ENCODE measurements around the gene AR.
"Not testable (repeated sequence)": the region's sequence is repeated elsewhere in the genome, so short reads cannot be mapped to it uniquely, and the experiment has no call there.

The AR gene

DNA sequence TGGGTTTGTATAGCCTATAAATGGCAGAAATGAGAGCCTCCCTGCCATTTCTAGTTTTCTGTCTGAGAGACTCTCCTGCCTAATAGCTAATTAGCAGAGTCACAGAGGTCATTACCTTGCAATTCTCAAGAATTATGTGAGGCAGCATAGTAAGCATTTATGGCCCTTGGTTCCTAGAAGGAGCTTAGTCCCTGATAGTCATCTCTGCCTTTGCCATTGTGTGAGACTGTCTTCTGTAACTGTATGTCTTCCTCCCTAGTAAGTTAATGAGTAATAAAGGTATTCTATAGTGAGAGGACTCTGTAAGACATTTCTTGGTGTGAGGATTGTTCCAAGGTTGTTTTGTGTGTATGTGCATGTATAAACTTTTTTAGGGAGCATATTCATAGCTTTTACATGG, 108.7 kb downstream of the AR start:
- Histone ChIP-seq H3K27me3 (ENCODE audit: insufficient read depth, low read length) (no peaks in the 10 kb centered on the region), H3K4me3 (ENCODE audit: low read length) (no peak overlapping the region), H3K27ac (ENCODE audit: low read length) (no peak overlapping the region), H3K4me1 (ENCODE audit: insufficient read depth, low read length) (peaks cover 4% of the 10 kb centered on the region; the same call in 1 of the 2 replicates), H3K36me3 (ENCODE audit: insufficient read depth, low read depth, low read length) (no peaks in the 10 kb centered on the region), H3K9ac (ENCODE audit: low read depth, low read length) (no peak overlapping the region), H3K9me3 (ENCODE audit: insufficient read depth, low read depth, low read length) (no peaks in the 10 kb centered on the region)

GRCh38 chrX:67654301-67654700, 110.5 kb downstream of the AR start:
- no peak overlapping the region for H3K27ac ChIP-seq (ENCODE audit: low read length)
- H3K36me3 ChIP-seq (ENCODE audit: insufficient read depth, low read depth, low read length): no peaks in the 10 kb centered on the region
- no peaks in the 10 kb centered on the region for H3K9me3 ChIP-seq (ENCODE audit: insufficient read depth, low read depth, low read length)
- no peaks in the 10 kb centered on the region for H3K27me3 ChIP-seq (ENCODE audit: insufficient read depth, low read length)
- H3K9ac ChIP-seq (ENCODE audit: low read depth, low read length): no peak overlapping the region
- H3K4me3 ChIP-seq (ENCODE audit: low read length): no peak overlapping the region
- H3K4me1 ChIP-seq (ENCODE audit: insufficient read depth, low read length): peaks cover 4% of the 10 kb centered on the region; the same call in 1 of the 2 replicates

DNA sequence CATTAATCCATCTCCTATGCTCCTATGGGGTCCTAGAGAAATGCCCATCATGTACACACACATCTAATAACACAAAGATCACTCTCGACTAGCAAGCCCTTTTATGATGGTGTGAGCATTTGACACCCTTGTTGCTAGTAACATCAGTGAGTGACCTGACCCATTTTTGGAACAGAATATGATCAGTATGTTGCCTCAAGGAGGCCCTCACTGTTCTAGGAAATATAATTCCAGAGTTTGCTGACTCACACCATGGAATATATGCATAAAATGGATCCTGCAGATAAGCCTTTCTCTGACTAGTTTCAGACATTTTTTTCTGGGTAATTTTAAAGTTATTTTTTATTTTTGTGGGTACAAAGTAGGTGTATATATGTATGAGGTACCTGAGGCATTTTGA, 121.8 kb downstream of the AR start:
- Histone ChIP-seq H3K27ac (ENCODE audit: low read length) (no peak overlapping the region), H3K9ac (ENCODE audit: low read depth, low read length) (no peak overlapping the region), H3K9me3 (ENCODE audit: insufficient read depth, low read depth, low read length) (peaks cover 9% of the 10 kb centered on the region)

GRCh38 chrX:67670717-67671116, 126.9 kb downstream of the AR start:
- not testable (repeated sequence) for H3K9ac ChIP-seq (ENCODE audit: low read depth, low read length); H3K27ac ChIP-seq (ENCODE audit: low read length); H3K27me3 ChIP-seq (ENCODE audit: insufficient read depth, low read length); H3K9me3 ChIP-seq (ENCODE audit: insufficient read depth, low read depth, low read length); H3K36me3 ChIP-seq (ENCODE audit: insufficient read depth, low read depth, low read length); H3K4me3 ChIP-seq (ENCODE audit: low read length); H3K4me1 ChIP-seq (ENCODE audit: insufficient read depth, low read length)

More for the DNA sequence above, 121.8 kb downstream of the AR start:
- no peaks in the 10 kb centered on the region for H3K36me3 ChIP-seq (ENCODE audit: insufficient read depth, low read depth, low read length)
- no peak overlapping the region for H3K4me3 ChIP-seq (ENCODE audit: low read length)
- no peaks in the 10 kb centered on the region for H3K27me3 ChIP-seq (ENCODE audit: insufficient read depth, low read length)
- H3K4me1 ChIP-seq (ENCODE audit: insufficient read depth, low read length): no peaks in the 10 kb centered on the region

DNA sequence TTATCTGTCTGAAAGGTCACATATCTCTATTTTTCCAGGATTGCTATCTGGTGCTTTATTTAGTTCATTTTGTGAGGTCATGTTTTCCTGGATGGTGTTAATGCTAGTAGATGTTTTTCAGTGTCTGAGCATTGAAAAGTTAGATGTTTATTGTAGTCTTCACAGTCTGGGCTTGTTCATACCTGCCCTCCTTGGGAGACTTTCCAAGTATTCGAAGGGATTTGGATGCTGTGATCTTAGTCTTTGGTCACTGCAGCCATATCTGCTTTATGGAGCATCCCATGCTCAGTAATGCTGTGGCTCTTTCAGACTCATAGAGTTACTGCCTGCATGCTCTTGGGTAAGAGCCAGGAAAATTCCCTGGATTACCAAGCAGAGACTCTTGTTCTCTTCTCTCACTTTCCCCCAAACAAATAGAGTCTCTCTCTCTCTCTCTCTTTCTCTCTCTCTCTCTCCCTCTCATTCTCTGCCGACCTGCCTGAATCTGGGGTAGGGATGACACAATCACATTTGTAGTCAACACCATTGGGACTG, 130.0 kb downstream of the AR start:
- H3K9me3 ChIP-seq (ENCODE audit: insufficient read depth, low read depth, low read length): no peaks in the 10 kb centered on the region
- H3K9ac ChIP-seq (ENCODE audit: low read depth, low read length): no peak overlapping the region
- H3K4me1 ChIP-seq (ENCODE audit: insufficient read depth, low read length): no peaks in the 10 kb centered on the region
- H3K4me3 ChIP-seq (ENCODE audit: low read length): no peak overlapping the region
- no peaks in the 10 kb centered on the region for H3K36me3 ChIP-seq (ENCODE audit: insufficient read depth, low read depth, low read length)
- no peak overlapping the region for H3K27ac ChIP-seq (ENCODE audit: low read length)
- no peaks in the 10 kb centered on the region for H3K27me3 ChIP-seq (ENCODE audit: insufficient read depth, low read length)

DNA sequence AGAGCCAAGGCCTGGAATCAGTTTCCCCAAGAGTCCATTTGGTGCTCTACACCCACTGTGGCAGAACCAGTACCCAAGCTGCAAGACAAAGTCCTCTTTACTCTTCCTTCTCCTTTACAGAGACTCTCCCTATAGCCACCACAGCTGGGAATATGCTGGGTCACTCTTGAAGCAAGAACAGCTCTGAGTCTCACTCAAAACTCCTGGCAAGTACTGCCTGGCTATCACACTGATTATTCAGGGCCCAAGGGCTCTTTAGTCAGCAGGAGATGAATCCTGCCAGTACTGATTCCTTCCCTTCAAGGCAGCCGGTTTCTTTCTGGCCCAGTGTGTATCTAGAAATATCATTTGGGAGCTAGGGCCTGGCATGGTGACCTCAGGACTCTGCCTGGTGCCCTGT, 130.9 kb downstream of the AR start:
- Histone ChIP-seq H3K4me1 (ENCODE audit: insufficient read depth, low read length) (no peaks in the 10 kb centered on the region), H3K9ac (ENCODE audit: low read depth, low read length) (no peak overlapping the region), H3K27ac (ENCODE audit: low read length) (no peak overlapping the region), H3K27me3 (ENCODE audit: insufficient read depth, low read length) (no peaks in the 10 kb centered on the region), H3K4me3 (ENCODE audit: low read length) (no peak overlapping the region), H3K9me3 (ENCODE audit: insufficient read depth, low read depth, low read length) (no peaks in the 10 kb centered on the region), H3K36me3 (ENCODE audit: insufficient read depth, low read depth, low read length) (no peaks in the 10 kb centered on the region)

GRCh38 chrX:67684136-67684535, 140.3 kb downstream of the AR start:
- H3K4me3 ChIP-seq (ENCODE audit: low read length): no peak overlapping the region
- H3K27ac ChIP-seq (ENCODE audit: low read length): no peak overlapping the region
- H3K27me3 ChIP-seq (ENCODE audit: insufficient read depth, low read length): no peaks in the 10 kb centered on the region

GRCh38 chrX:67692246-67692645, 148.4 kb downstream of the AR start:
- H3K27me3 ChIP-seq (ENCODE audit: insufficient read depth, low read length): no peaks in the 10 kb centered on the region
- no peaks in the 10 kb centered on the region for H3K36me3 ChIP-seq (ENCODE audit: insufficient read depth, low read depth, low read length)
- no peak overlapping the region for H3K4me3 ChIP-seq (ENCODE audit: low read length)
- H3K9me3 ChIP-seq (ENCODE audit: insufficient read depth, low read depth, low read length): no peaks in the 10 kb centered on the region
- H3K9ac ChIP-seq (ENCODE audit: low read depth, low read length): no peak overlapping the region
- no peaks in the 10 kb centered on the region for H3K4me1 ChIP-seq (ENCODE audit: insufficient read depth, low read length)
- no peak overlapping the region for H3K27ac ChIP-seq (ENCODE audit: low read length)

More at GRCh38 chrX:67684136-67684535, 140.3 kb downstream of the AR start:
- H3K9me3 ChIP-seq (ENCODE audit: insufficient read depth, low read depth, low read length): no peaks in the 10 kb centered on the region
- no peak overlapping the region for H3K9ac ChIP-seq (ENCODE audit: low read depth, low read length)
- H3K4me1 ChIP-seq (ENCODE audit: insufficient read depth, low read length): no peaks in the 10 kb centered on the region
- no peaks in the 10 kb centered on the region; the same call in 1 of the 2 replicates for H3K36me3 ChIP-seq (ENCODE audit: insufficient read depth, low read depth, low read length)

DNA sequence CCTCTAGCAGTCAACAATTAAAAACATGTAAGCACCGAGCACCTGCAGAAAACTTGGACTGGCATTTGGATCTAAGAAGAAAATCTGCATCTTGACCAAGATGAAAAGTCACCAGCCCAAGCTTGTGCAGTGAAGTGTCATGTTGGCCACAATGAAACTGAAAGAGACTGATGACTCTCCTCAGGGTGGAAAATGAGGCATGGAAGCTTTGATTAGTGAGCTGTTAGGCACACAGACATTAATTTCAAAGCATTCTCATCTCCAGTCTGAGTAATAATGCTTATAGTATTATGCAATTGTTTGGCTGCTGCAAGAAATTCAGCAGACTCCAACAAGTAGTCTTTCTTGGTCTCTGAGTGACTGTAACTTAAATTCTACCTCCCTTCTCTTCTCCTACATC, 150.1 kb downstream of the AR start:
- no peaks in the 10 kb centered on the region for H3K36me3 ChIP-seq (ENCODE audit: insufficient read depth, low read depth, low read length)
- H3K9ac ChIP-seq (ENCODE audit: low read depth, low read length): no peak overlapping the region
- no peaks in the 10 kb centered on the region for H3K9me3 ChIP-seq (ENCODE audit: insufficient read depth, low read depth, low read length)
- H3K4me3 ChIP-seq (ENCODE audit: low read length): no peak overlapping the region
- no peak overlapping the region for H3K27ac ChIP-seq (ENCODE audit: low read length)
- H3K4me1 ChIP-seq (ENCODE audit: insufficient read depth, low read length): no peaks in the 10 kb centered on the region
- no peaks in the 10 kb centered on the region for H3K27me3 ChIP-seq (ENCODE audit: insufficient read depth, low read length)

GRCh38 chrX:67697452-67697851, 153.6 kb downstream of the AR start:
- no peaks in the 10 kb centered on the region for H3K9me3 ChIP-seq (ENCODE audit: insufficient read depth, low read depth, low read length)
- H3K27ac ChIP-seq (ENCODE audit: low read length): no peak overlapping the region
- H3K4me3 ChIP-seq (ENCODE audit: low read length): no peak overlapping the region
- H3K4me1 ChIP-seq (ENCODE audit: insufficient read depth, low read length): no peaks in the 10 kb centered on the region
- H3K27me3 ChIP-seq (ENCODE audit: insufficient read depth, low read length): no peaks in the 10 kb centered on the region
- H3K36me3 ChIP-seq (ENCODE audit: insufficient read depth, low read depth, low read length): no peaks in the 10 kb centered on the region
- H3K9ac ChIP-seq (ENCODE audit: low read depth, low read length): no peak overlapping the region

DNA sequence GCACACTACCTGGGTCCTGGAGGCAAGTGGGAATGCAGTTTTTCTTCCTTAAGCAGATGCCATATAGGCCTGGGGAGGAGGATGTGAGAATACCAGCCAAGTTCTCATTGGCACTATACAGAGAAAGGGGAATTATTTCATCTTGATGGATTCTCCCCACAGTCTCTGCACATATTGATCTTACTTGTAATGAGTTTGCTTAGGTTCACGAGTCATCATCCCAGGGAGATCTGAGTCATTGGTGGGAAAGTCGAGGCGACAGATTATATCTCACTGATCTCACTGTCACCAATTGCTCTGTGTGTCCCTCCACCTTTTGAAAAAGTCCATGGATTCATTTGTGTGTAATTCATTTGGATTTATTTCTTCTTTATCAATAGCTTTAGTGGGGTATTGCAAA, 156.8 kb downstream of the AR start:
- Histone ChIP-seq H3K27ac (ENCODE audit: low read length) (no peak overlapping the region), H3K9me3 (ENCODE audit: insufficient read depth, low read depth, low read length) (no peaks in the 10 kb centered on the region), H3K9ac (ENCODE audit: low read depth, low read length) (no peak overlapping the region), H3K27me3 (ENCODE audit: insufficient read depth, low read length) (no peaks in the 10 kb centered on the region), H3K4me1 (ENCODE audit: insufficient read depth, low read length) (no peaks in the 10 kb centered on the region), H3K4me3 (ENCODE audit: low read length) (no peak overlapping the region), H3K36me3 (ENCODE audit: insufficient read depth, low read depth, low read length) (no peaks in the 10 kb centered on the region)

DNA sequence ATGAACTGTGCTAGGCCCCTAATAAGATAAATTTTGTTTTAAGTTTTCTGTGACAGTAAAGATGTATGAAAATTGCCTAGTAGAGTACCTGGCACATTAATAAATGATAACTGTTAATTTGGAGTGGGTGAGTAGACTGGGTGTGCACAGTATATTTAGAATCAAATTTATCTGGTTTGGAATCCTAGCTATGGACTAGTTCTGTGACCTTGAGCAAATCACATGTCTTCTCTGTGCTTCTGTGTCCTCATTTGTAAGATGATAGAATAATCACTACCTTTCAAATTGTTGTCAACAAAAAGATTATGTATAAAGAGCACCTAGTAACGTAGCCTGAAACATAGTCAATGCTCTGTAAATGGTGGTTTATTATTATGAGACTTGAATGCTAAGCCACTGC, 170.2 kb downstream of the AR start:
- H3K4me3 ChIP-seq (ENCODE audit: low read length): no peak overlapping the region
- H3K27me3 ChIP-seq (ENCODE audit: insufficient read depth, low read length): no peaks in the 10 kb centered on the region
- no peaks in the 10 kb centered on the region; the same call in 1 of the 2 replicates for H3K9me3 ChIP-seq (ENCODE audit: insufficient read depth, low read depth, low read length)
- no peak overlapping the region for H3K9ac ChIP-seq (ENCODE audit: low read depth, low read length)
- H3K36me3 ChIP-seq (ENCODE audit: insufficient read depth, low read depth, low read length): peaks cover 11% of the 10 kb centered on the region; the same call in 1 of the 2 replicates
- H3K4me1 ChIP-seq (ENCODE audit: insufficient read depth, low read length): no peaks in the 10 kb centered on the region
- no peak overlapping the region for H3K27ac ChIP-seq (ENCODE audit: low read length)
